Myocyte (in vitro differentiated cells): ENCODE data around the gene GAGE10. TPM values are rescaled to one million over a fixed set of nuclear protein-coding genes. Genes with fewer than 3 reads are reported as not detected.

Source experiments
- DNase-seq: peaks from one replicate; pipeline ENCODE4 v3.0.0-alpha.2; 2012; ENCODE audit warnings: low read depth
- polyA plus RNA-seq: library from polyadenylated mRNA; unstranded; fragments of >200 nt; gene quantifications from one replicate; pipeline ENCODE4 v1.2.1, GENCODE V29; 2012; ENCODE audit warnings: missing spikeins
- total RNA-seq: library from RNA; depleted of rRNA; stranded (reverse); fragments of >200 nt; gene quantifications from 2 replicates; pipeline ENCODE4 v1.2.3, GENCODE V29; 2014

The GAGE10 gene, protein sequence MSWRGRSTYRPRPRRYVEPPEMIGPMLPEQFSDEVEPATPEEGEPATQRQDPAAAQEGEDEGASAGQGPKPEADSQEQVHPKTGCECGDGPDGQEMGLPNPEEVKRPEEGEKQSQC
- total RNA-seq: not detected in 2 replicates
- polyA plus RNA-seq: not detected

GRCh38 chrX:49303346-49303745 is at the start of gene GAGE10:
Gene GAGE10 (plus strand): TSS chrX:49303646. CDS start chrX:49304860, 1,214 bp downstream.
- DNase-seq: no peak

DNA sequence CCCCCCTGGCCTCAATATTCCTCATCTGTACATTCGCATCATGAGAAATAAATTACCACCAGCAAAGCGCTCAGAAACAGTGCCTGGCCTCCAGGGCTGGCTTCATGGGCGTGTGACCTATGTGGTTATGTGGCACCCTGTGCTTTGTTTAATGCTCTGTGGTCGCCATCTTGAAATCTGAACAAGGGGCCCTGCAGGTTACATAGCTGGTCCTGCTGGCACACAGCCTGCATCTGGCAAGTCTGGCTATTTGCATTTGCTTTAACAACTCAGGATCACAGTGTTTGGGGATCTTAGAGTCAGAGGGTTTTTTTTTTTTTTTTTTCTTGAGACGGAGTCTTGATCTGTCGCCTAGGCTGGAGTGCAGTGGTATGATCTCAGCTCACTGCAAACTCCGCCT is 48.8 kb upstream of the GAGE10 start:
- no peak for DNase-seq

GRCh38 chrX:49256268-49256995 is 47.0 kb upstream of the GAGE10 start:
- no peak for DNase-seq

DNA sequence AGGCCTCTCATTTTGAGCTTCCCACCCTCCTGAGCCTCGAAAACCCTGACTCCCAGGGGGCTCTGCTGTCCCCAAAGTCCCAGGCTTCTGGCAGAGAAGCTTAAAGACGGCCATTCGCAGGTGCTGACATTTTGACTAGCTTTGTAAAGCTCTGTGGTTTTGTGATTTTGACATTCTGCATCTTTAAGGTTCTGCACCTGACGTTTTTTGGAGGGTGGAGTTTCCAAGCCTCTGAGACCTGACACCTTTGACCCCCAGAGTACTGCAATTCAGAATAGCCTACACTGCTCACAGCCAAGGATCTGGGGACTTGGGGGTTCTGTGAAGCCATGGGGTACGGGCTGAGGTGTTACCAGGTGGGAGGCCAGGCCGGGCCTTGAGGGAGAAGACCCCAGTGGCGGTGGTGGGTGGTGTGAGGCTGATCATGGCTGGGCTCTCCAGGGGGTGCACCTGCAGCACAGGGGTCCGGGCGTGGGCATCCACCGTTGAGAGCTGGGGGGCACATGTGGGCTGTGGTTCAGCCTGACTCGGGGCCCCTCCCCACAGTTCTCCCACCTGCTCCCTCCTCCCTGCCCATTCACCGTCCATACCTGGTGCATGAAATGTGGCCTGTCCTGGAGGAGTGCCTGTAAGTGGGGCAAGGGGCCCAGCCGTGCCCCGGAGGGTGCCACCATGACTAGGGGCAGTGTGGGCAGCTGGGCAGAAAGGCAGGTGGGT is 46.2 kb upstream of the GAGE10 start:
- DNase-seq: no peak

GRCh38 chrX:49257846-49258748 is 45.3 kb upstream of the GAGE10 start:
- no peak for DNase-seq

- no peak for DNase-seq
Observed at GRCh38 chrX:49258749-49259124, 44.7 kb upstream of the GAGE10 start.

DNA sequence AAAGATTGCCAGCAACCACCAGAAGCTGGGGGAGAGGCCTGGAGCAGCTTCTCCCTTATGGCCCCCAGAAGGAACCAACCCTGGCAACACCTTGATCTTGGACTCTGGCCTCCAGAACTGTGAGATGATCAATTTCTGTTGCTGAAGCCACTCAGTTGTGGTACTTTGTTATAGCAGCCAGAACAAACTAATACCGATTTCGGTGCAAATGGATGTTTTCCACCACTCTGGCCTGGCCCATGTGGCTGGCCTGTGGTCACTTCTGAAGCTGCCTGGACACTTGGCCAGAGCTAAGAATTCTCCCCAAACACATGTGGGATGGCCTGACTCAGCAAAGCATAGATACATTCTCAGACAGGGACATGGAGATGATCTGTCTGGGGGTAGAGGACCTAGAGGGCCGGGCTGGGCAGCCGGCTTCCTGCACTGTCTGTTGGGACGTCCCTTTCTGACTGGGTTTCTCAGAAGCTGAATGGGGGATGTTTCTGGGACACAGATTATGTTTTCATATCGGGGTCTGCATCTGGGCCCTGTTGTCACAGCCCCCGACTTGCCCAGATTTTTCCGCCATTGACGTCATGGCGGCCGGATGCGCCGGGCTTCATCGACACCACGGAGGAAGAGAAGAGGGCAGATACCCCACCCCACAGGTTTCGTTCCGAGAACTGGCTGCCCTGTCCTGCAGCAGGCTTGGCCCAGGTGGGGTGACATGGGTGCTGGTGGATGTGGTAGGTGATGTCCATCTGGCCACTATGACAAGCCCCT is 43.0 kb upstream of the GAGE10 start:
- no peak for DNase-seq

- no peak for DNase-seq
Observed at GRCh38 chrX:49262603-49263002, 40.8 kb upstream of the GAGE10 start.

- no peak for DNase-seq
Observed at GRCh38 chrX:49263631-49264030, 39.8 kb upstream of the GAGE10 start.

GRCh38 chrX:49264460-49264859 is 39.0 kb upstream of the GAGE10 start, which contains the start of gene FOXP3:
Gene FOXP3 (minus strand): TSS chrX:49264710. CDS start chrX:49258505, 6,205 bp downstream.
- DNase-seq: no peak

- no peak for DNase-seq
Observed at GRCh38 chrX:49266523-49267445, 36.7 kb upstream of the GAGE10 start.

- DNase-seq: no peak
Observed at GRCh38 chrX:49268702-49269009, 34.8 kb upstream of the GAGE10 start.

DNA sequence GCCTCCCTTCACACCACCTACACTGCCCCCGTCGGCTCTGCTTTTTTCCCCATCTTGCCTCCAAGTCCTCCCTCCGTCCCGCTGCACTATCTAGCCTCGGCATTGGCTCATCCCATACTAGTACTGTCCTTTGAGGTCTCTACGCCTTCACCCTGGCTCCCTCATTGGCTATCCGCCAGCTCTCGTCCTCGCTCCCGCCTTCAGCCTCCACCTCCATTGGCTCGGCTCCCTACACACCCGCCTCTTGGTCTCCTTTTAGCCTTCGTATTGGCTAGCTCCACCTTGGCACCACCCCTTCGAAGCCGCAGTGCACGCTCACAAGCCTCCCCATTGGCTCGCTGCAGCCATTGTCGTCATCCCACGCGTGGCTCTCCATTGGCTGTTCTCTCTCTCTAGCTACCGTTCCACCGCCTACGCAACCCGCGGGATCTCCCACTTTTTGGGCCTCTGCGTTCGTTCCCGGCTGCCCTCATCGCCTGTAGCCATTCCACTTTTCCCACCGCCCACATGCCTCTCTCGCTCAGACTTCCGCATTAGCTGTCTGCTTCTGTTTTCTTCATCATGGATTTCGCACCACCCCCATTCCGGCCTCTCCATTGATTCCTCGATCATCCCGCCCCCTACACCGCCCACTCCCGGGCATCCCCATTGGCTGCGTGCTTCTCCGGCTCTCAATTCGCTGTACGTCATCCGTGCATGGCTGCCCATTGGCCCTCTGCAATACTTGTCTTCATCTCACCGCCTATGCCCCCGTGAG is 34.3 kb upstream of the GAGE10 start:
- peak; percentile 98 for DNase-seq

- DNase-seq: no peak
Observed at GRCh38 chrX:49269767-49270248, 33.6 kb upstream of the GAGE10 start, which contains the start of gene PPP1R3F. Gene PPP1R3F (plus strand): TSS chrX:49269793. CDS start chrX:49269870, 77 bp downstream.

DNA sequence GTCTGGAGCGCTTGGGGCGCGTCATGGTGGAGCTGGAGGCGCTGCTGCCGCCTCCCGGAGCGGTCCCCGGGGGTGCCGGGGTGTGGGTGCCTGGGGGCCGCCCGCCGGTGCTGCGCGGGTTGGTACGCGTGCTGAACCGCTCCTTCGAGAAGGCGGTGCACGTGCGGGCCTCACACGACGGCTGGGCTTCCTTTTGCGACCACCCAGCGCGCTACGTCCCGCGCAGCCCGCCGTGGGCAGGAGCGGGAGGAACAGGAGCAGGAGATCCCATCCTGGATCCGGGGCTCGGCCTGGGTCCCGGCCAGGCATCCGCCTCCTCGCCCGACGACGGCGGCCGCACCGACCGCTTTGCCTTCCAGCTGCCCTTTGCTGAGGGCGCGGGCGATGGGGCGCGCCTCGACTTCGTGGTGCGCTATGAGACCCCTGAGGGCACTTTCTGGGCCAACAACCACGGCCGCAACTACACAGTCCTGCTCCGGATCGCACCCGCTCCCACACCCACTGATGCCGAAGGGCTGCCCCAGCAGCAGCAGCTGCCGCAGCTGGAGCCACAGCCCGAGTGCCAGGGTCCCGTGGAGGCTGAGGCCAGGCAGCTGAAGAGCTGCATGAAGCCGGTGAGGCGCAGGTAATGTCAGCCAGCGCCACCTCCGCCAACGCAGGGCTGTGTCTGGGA is 33.1 kb upstream of the GAGE10 start:
- DNase-seq: no peak

DNA sequence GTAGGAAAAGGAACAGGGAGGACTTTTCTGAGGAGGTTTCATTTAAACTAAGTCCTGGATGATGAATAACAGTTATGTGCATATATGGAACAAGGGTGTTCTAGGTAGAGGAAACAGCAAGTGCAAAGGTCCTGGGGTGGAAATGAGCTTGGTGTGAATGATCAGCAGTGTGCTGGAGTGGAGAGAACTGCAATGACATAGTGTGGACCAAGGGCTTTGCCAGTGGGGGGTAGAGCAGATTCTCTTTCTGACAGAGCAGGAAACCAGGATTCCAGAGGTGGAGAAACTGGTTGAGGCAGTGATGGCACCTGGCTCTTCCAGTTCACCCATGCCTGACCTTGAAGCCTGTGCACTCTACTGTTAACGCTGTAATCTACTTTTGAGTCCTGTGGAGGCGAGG is 32.1 kb upstream of the GAGE10 start:
- no peak for DNase-seq

GRCh38 chrX:49272421-49272820 is 31.0 kb upstream of the GAGE10 start:
- DNase-seq: no peak

GRCh38 chrX:49273181-49273727 is 30.2 kb upstream of the GAGE10 start:
- no peak for DNase-seq
